Measurements from ENCODE around the gene MYH3.
A peak's percentile ranks its signal among the peaks of the same experiment; 100 is the strongest.

The MYH3 gene

GRCh38 chr17:10616502-10617119 lies 40.5 kb downstream of the MYH3 start:
- no peaks in the 10 kb centered on the region for H3K4me1 Mint-ChIP-seq
- no peak overlapping the region for H3K4me3 Mint-ChIP-seq
- peaks cover 5% of the 10 kb centered on the region for H3K27me3 Mint-ChIP-seq
- no peaks in the 10 kb centered on the region for H3K9me3 Mint-ChIP-seq
- no peaks in the 10 kb centered on the region for H3K36me3 Mint-ChIP-seq
- H3K27ac Mint-ChIP-seq: no peak overlapping the region
- CTCF ChIA-PET: interaction anchor here (1.0 to 10.3 kb wide), 16 partner anchors 11 to 691 kb away, joined by 3 to 122 read pairs (median 4); no protein-coding TSS in a partner anchor
- peak; percentile 80 for DNase-seq

- Mint-ChIP-seq H3K27me3 (peaks cover 5% of the 10 kb centered on the region), H3K4me1 (no peaks in the 10 kb centered on the region), H3K27ac (no peak overlapping the region), H3K4me3 (no peak overlapping the region), H3K9me3 (no peaks in the 10 kb centered on the region), H3K36me3 (no peaks in the 10 kb centered on the region)
- DNase-seq: peak; percentile 33
- CTCF ChIA-PET: interaction anchor here (0.6 to 10.3 kb wide), 9 partner anchors 12 to 648 kb away, joined by 3 to 122 read pairs (median 3); no protein-coding TSS in a partner anchor
These were observed 42.5 kb downstream of the MYH3 start for GRCh38 chr17:10614536-10615155.

- Mint-ChIP-seq H3K4me3 (no peak overlapping the region), H3K9me3 (no peaks in the 10 kb centered on the region), H3K27me3 (peaks cover 5% of the 10 kb centered on the region), H3K4me1 (no peaks in the 10 kb centered on the region), H3K36me3 (no peaks in the 10 kb centered on the region), H3K27ac (no peak overlapping the region)
- CTCF ChIA-PET: interaction anchor here (0.5 to 10.3 kb wide), 9 partner anchors 11 to 647 kb away, joined by 3 to 122 read pairs (median 4); no protein-coding TSS in a partner anchor
- DNase-seq: no peak
These were observed 43.2 kb downstream of the MYH3 start for GRCh38 chr17:10613775-10614513.

- Mint-ChIP-seq H3K27ac (no peak overlapping the region), H3K4me3 (no peak overlapping the region), H3K9me3 (no peaks in the 10 kb centered on the region), H3K27me3 (peaks cover 2% of the 10 kb centered on the region), H3K4me1 (no peaks in the 10 kb centered on the region), H3K36me3 (no peaks in the 10 kb centered on the region)
- CTCF ChIA-PET: interaction anchor here (0.5 kb wide), 1 partner anchor 56 kb away, joined by 4 read pairs; no protein-coding TSS in a partner anchor
- DNase-seq: no peak
These were observed 44.0 kb downstream of the MYH3 start for GRCh38 chr17:10612957-10613744.

DNA sequence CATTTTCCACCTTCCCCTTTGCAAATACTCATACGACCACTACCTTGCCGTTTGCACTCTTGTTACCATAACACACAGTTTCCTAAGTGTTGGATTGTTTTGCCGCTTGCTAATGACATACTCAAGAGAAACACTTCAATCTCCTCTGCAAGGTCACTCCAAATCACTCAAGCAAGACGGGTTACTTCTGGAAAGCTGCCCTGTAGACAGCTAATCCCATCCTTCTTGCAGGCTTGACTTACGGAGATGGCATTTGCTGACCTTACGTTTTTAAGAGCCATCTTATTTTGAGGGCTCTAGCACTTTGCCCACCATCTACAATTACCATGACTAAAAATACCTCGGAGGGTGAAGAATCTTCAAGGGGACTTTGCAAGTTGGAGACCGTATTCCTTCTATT lies 46.2 kb downstream of the MYH3 start:
- no peak for DNase-seq
- Mint-ChIP-seq H3K4me1 (no peaks in the 10 kb centered on the region), H3K9me3 (no peaks in the 10 kb centered on the region), H3K27ac (no peak overlapping the region), H3K4me3 (no peak overlapping the region), H3K27me3 (no peaks in the 10 kb centered on the region), H3K36me3 (no peaks in the 10 kb centered on the region)
- CTCF ChIA-PET: interaction anchor here (1.1 kb wide), 1 partner anchor 10 kb away, joined by 3 read pairs; no protein-coding TSS in a partner anchor

GRCh38 chr17:10608244-10608643 lies 48.9 kb downstream of the MYH3 start:
- Mint-ChIP-seq H3K27me3 (no peaks in the 10 kb centered on the region), H3K27ac (no peak overlapping the region), H3K4me1 (no peaks in the 10 kb centered on the region), H3K9me3 (no peaks in the 10 kb centered on the region), H3K36me3 (no peaks in the 10 kb centered on the region), H3K4me3 (no peak overlapping the region)
- CTCF ChIA-PET: no interaction called here
- DNase-seq: no peak

DNA sequence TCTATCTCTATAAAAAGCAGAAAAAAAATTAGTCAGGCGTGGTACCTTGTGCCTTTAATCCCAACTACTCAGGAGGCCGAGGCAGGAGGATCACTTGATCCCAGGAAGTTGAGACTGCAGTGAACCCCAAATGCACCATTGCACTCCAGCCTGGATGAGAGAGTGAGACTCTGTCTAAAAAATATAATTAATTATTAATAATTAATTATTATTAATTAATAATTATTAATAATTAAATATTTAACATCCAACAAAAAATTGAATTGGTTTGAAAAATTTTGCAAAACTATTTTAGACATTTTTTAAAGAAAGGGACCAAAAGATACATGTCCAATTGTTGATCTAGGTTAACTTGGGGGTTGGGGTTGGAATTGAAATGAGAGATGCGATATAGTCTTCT lies 51.0 kb downstream of the MYH3 start:
- no peak overlapping the region for H3K27ac Mint-ChIP-seq
- H3K27me3 Mint-ChIP-seq: peaks cover 4% of the 10 kb centered on the region
- no peak for DNase-seq
- no peaks in the 10 kb centered on the region for H3K9me3 Mint-ChIP-seq
- CTCF ChIA-PET: interaction anchor here (1.3 kb wide), 1 partner anchor 11 kb away, joined by 4 read pairs; no protein-coding TSS in a partner anchor
- no peak overlapping the region for H3K4me3 Mint-ChIP-seq
- H3K4me1 Mint-ChIP-seq: no peaks in the 10 kb centered on the region
- no peaks in the 10 kb centered on the region for H3K36me3 Mint-ChIP-seq

- Mint-ChIP-seq H3K27ac (no peak overlapping the region), H3K4me3 (no peak overlapping the region)
- CTCF ChIA-PET: interaction anchor here (1.3 kb wide), 1 partner anchor 12 kb away, joined by 4 read pairs; no protein-coding TSS in a partner anchor
These were observed 51.8 kb downstream of the MYH3 start for GRCh38 chr17:10605221-10605783.

DNA sequence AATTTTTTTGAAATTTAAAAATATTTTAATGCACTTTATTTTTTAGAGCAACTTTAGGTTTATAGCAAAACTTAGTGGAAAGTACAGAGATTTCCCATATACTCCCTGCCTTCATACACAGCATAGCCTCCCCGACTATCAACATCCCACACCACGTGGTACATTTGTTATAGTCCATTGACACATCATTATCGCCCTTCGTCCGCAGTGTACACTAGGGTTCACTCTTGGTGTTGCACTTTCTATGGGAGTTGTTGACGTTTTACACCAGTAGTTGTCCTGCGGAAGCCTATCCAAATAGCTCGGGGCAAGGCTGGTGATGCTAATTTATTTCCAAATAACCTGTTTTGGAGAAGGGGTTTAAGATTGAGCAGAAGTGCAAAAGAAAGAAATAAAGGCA lies 52.6 kb downstream of the MYH3 start:
- Mint-ChIP-seq H3K4me1 (no peaks in the 10 kb centered on the region), H3K27me3 (peaks cover 4% of the 10 kb centered on the region), H3K27ac (no peak overlapping the region), H3K36me3 (no peaks in the 10 kb centered on the region), H3K9me3 (no peaks in the 10 kb centered on the region), H3K4me3 (no peak overlapping the region)
- no peak for DNase-seq
- CTCF ChIA-PET: no interaction called here

More at GRCh38 chr17:10605221-10605783, 51.8 kb downstream of the MYH3 start:
- Mint-ChIP-seq H3K9me3 (no peaks in the 10 kb centered on the region), H3K27me3 (peaks cover 4% of the 10 kb centered on the region), H3K4me1 (no peaks in the 10 kb centered on the region), H3K36me3 (no peaks in the 10 kb centered on the region)
- no peak for DNase-seq

DNA sequence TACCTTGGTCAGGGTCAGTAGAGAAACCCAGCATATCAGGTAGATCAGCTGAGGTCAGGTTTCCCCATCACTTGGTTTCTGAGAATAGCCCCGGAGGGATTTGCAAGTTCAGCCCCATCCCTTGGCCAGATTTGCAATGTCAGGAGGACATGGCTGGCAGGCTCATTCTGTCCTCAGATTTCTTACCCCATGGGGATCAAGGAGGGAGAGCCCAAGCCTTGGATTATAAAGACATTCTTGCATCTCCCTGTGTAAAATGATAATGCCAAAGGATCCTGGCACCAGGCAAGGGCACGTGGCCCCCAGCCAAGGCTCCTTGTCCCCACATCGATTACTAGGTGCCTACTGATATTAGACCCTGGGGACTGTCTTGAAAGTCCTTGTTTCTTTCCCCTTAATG lies 53.2 kb downstream of the MYH3 start:
- no peak for DNase-seq
- no peaks in the 10 kb centered on the region for H3K9me3 Mint-ChIP-seq
- H3K36me3 Mint-ChIP-seq: no peaks in the 10 kb centered on the region
- H3K27me3 Mint-ChIP-seq: peaks cover 4% of the 10 kb centered on the region
- H3K4me1 Mint-ChIP-seq: no peaks in the 10 kb centered on the region
- CTCF ChIA-PET: interaction anchor here (1.5 kb wide), 1 partner anchor 13 kb away, joined by 10 read pairs; no protein-coding TSS in a partner anchor
- no peak overlapping the region for H3K4me3 Mint-ChIP-seq
- H3K27ac Mint-ChIP-seq: no peak overlapping the region

DNA sequence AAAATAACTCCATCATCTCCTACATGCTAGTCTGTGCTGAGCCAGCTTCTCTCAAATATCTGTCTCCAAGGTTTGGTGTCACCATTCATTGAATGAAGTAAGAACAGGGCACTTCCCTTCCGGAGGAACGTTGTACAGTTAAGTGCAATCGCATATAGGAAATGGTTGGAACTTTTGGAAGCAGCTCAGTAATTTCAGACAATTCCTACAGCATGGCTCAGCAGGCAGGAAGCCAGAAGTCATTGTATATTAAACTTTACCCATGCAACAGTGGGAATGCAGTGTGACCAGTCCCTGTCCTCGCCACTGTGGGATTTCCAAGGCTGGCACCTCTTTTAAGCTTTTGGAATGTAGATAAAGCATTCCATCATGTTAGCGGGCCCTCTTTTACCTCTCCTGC lies 56.5 kb downstream of the MYH3 start:
- Mint-ChIP-seq H3K27ac (no peak overlapping the region), H3K4me3 (no peak overlapping the region), H3K9me3 (no peaks in the 10 kb centered on the region), H3K27me3 (peaks cover 4% of the 10 kb centered on the region), H3K4me1 (no peaks in the 10 kb centered on the region), H3K36me3 (no peaks in the 10 kb centered on the region)
- no peak for DNase-seq
- CTCF ChIA-PET: interaction anchor here (0.8 to 1.2 kb wide), 2 partner anchors 14 to 17 kb away, joined by 3 read pairs; no protein-coding TSS in a partner anchor

DNA sequence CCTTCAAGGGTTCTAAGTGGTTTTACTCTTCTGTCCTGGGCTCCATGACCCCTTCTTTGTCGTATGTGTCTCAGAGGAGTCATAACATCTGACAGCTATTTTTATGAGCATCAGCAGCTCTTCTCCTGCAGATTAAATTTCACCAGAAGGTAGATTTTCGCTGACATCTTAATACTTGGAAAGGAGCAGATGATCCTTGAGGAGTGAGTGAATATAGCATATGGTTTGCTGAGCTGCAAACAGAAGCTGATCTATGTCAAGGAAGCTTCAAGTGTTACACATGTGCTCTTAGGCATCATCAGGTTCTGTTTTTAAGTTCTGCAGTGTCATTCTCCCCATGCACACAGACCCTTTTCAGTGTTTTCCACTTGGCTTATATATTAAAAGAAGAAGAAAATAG lies 58.5 kb downstream of the MYH3 start:
- no peak for DNase-seq
- no peaks in the 10 kb centered on the region for H3K9me3 Mint-ChIP-seq
- no peak overlapping the region for H3K27ac Mint-ChIP-seq
- CTCF ChIA-PET: no interaction called here
- H3K36me3 Mint-ChIP-seq: no peaks in the 10 kb centered on the region
- peaks cover 4% of the 10 kb centered on the region for H3K27me3 Mint-ChIP-seq
- no peaks in the 10 kb centered on the region for H3K4me1 Mint-ChIP-seq
- H3K4me3 Mint-ChIP-seq: no peak overlapping the region

- Mint-ChIP-seq H3K4me1 (no peaks in the 10 kb centered on the region), H3K4me3 (no peak overlapping the region), H3K9me3 (no peaks in the 10 kb centered on the region), H3K27me3 (no peaks in the 10 kb centered on the region), H3K27ac (no peak overlapping the region), H3K36me3 (no peaks in the 10 kb centered on the region)
- CTCF ChIA-PET: no interaction called here
- no peak for DNase-seq
These were observed 67.5 kb downstream of the MYH3 start for GRCh38 chr17:10589553-10590145.
